Body of pancreas (tissue), 4 donors: ENCODE data around the gene MINPP1.
"Not testable (repeated sequence)": the region's sequence is repeated elsewhere in the genome, so short reads cannot be mapped to it uniquely, and the experiment has no call there.

Experiments used
- POLR2A ChIP-seq, 3 donors: fragments of 450-650 bp; IDR thresholded peaks; one replicate each; pipeline ENCODE4 v1.6.1; 2016; ENCODE audit warnings: antibody characterized with exemption in 3 of 3, mild to moderate bottlenecking in 2 of 3
- TF ChIP-seq, protein P1 (sequence below), 7 experiments: fragments of 450-650 bp in 4 of 7; fragments of 200-600 bp in 3 of 7; sonication (generic) in 3 of 7; IDR thresholded peaks; one replicate each; pipeline ENCODE4 v1.5.1; 2016 to 2019; ENCODE audit warnings: antibody characterized with exemption in 7 of 7

- TF ChIP-seq, protein P1, sequence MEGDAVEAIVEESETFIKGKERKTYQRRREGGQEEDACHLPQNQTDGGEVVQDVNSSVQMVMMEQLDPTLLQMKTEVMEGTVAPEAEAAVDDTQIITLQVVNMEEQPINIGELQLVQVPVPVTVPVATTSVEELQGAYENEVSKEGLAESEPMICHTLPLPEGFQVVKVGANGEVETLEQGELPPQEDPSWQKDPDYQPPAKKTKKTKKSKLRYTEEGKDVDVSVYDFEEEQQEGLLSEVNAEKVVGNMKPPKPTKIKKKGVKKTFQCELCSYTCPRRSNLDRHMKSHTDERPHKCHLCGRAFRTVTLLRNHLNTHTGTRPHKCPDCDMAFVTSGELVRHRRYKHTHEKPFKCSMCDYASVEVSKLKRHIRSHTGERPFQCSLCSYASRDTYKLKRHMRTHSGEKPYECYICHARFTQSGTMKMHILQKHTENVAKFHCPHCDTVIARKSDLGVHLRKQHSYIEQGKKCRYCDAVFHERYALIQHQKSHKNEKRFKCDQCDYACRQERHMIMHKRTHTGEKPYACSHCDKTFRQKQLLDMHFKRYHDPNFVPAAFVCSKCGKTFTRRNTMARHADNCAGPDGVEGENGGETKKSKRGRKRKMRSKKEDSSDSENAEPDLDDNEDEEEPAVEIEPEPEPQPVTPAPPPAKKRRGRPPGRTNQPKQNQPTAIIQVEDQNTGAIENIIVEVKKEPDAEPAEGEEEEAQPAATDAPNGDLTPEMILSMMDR (IDR thresholded peaks at IDR 0.05) = not testable (repeated sequence)
- not testable (repeated sequence) for TF ChIP-seq POLR2A (IDR thresholded peaks at IDR 0.05)
These were observed 16.0 kb upstream of the MINPP1 start for GRCh38 chr10:87488733-87489132.
